Activated CD8-positive, alpha-beta memory T cell treated with anti-CD3 and anti-CD28 coated beads, Interleukin-2, amount 50 U/mL, for 48 hours (primary cell): ENCODE measurements around the gene DCUN1D3.

ENCODE experiments used
- DNase-seq: peaks from one replicate; pipeline ENCODE4 v3.0.0-alpha.2; 2020

DCUN1D3 gene

DNA sequence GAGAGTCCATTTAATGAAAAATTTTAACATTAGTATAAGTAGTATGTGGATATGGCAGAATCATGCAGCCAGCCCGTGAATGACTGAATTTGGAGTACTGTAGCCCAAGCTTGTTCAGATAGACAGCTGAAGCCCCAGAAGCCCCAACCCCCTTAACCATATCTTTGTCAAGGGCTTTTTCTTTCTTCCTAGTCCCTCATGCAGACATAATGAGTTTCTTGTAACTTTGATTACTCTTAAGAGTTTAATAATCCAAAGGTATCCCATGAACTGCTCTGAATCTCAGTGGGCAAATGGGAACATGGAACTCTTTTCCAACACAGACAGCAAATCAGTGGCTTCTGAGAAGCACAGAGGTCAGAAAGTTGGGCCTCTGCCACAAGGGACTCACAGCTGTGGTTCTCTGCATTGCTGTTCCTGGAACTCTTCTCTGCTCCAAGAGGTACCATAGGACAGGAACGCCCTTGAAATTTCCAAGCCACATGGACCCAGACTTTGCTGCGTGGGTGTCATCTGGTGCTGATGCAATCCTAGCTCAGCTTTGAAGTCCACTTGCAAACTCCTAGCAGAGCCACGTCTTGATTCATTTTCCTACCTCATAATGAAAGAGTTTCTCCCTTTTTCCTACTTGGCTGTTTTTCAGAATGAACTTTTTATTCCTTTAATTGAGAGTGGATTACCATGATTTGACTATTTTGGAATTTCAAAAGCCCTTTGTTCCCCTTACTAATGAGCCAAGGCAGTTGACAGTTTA is 18.5 kb upstream of the DCUN1D3 start:
- no peak for DNase-seq

DNA sequence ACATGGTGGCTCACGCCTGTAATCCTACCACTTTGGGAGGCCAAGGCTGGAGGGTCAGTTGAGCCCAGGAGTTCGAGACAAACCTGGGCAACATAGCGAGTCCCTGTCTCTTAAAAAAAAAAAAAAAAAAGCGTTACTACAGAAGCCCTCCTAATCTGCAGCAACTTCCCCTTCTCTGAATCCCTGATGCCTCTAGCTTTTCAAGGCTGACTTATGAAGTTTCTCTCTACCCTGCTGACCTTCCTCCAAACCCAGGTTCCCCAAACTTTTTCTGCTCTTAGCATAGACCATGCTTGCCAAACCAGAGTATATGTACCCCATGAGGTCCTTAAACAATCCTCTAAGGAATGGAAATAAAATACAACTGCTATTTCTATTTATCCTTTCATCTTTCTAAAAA is 16.8 kb upstream of the DCUN1D3 start:
- DNase-seq: no peak

- no peak for DNase-seq
Observed at GRCh38 chr16:20916289-20916688, 16.1 kb upstream of the DCUN1D3 start.

DNA sequence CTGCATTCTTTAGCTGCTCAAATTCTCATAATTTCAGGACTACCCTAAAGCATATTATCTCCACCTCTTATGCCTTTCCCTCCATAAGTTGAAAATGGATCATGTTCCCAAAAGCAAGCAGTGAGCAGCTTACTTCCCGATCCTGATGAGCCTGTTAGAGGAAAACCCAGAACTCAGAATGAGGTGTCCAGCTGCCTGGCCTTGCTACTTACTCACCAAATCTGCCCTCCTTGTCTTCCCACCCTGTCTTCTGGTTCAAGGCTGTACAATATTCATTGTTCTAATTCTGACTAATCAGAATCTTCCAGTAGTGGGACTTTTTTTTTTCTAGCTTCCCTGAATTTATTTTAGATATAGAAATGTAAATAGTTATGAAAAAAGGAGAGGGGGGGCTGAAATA is 11.2 kb upstream of the DCUN1D3 start:
- DNase-seq: no peak

DNA sequence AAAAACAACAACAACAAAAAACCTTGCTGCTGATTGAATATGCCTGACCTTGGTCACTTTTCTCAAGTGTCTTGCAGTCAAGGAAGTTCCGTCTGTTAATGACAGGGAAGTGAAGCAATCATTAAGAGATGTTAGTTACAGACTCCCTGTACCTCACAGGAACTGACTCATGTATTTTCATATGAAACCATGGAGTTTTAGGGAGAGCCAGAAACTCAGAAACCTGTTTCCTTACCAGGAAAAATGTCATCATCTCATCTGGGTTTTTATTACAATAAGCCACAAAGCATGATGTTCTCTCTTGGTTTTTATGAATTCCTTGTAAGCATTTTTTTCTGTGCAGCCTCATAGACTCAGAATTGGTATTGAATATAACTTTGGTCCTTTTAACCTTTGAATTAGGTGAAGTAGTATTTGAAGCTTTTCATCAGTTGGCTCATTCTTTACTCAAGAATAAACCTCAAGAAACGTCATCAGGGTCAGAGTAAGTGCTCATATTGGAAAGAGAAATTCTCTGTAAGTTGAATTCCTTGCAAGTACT is 10.7 kb upstream of the DCUN1D3 start:
- no peak for DNase-seq

- DNase-seq: no peak
Observed at GRCh38 chr16:20906341-20907255, 6.4 kb upstream of the DCUN1D3 start.

DNA sequence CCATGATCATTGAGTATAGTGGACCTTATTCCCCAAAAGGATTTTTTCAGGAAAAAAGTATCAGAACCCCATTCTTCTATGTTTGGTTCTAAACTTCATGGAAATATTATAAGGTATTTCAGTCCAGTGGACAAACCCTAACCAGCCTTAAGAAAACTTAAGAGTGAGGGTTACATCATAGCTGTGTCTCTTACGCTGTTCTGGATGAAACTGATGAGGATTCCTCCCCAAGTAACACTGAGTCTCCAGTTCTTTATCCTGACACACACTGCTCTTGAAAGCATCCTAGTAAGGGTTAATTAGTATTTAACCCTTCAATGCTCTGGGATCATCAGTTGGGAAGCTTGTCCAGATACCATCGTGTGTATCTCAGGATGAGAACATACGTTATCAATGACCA is 5.4 kb upstream of the DCUN1D3 start:
- DNase-seq: no peak

DNA sequence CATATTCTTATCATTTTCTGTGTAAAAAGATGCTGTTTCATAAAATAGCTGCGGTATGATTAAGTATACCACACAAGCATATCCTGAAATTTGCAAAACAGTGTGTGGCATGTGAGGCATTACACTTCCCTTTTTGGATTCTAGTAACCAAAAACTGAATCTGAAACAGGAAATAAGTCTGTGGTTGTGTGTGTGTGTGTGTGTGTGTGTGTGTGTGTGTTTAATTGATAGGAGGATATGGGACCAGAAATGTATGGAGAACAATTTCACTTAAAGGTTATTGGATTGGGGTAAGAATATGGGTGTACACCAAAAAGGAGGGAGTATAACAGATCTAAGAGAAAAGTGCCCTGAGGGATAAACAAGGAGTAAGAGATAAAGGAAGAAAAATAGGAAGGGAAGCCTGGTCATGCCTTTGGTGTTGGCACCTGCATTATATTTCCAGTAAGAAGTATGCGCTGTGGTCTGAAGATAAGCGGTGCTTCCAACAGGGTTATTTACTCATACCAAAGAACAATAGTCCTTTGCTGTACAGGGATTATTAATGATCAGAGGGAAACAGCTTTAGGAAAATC is 4.4 kb upstream of the DCUN1D3 start:
- no peak for DNase-seq

DNA sequence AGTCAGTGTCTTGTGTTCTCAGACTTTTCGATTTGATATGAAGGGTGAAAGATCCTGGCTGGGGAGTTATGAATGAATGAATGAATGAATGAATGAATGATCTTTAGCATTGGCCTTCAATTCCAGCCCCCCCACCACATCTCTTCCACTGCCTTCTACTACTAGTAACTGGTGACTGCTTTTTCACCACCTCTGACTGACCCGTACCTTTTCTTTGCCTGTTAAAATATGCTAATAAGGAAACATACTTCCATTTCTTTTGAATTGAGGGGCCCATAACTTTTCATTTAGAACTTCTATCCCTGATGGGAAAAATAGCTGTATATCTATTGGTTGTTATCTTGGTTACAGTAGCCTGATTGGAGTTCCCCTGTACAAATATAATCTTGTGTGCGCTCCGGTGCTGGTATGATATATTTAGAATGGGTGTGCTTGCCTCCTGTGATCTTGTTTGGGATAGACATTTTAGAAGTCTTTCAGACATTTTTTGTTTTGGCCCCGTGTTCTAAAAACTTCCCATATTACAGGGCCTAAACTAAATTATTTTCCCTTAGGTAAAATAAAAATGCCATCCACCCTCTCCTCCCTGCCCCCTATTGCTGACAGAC is 3.8 kb upstream of the DCUN1D3 start:
- DNase-seq: no peak

DNA sequence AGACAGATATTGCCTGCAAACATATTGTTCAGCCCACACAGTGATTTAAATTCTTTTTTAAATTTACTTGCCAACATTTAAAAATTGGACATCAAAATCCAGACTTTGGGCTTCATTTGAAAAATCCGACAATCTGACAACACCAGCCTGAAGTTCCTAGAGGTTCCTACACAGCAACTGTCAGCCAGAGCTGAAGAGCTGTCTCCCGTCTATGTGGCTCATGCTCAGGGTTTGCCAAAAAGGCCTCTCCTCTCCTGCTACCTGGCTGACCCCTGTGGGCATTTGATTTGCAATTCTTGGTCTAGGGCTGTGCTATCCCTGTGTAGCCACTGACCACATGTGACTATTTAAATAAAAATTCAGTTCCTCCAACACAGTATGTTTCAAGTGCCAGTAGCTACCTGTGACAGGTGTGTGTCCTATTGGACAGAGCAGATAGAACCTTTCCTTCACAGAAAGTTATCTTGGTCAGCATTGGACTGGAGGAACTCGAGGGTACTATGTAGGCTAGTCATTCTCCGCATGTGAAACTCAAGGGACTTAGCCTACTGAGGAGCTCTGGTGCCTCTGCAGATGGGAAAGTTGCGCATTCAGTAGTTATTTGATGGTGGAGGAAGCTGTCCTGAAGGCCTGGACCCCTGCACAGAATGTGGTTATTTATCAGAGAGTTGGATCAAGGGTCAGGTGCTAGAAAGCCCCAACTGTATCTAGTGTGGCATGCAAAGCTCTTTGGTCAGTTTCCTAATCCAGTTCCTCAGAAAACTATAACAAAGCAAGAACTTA is 3.1 kb upstream of the DCUN1D3 start:
- DNase-seq: no peak

GRCh38 chr16:20902426-20902825 is 2.3 kb upstream of the DCUN1D3 start:
- no peak for DNase-seq

DNA sequence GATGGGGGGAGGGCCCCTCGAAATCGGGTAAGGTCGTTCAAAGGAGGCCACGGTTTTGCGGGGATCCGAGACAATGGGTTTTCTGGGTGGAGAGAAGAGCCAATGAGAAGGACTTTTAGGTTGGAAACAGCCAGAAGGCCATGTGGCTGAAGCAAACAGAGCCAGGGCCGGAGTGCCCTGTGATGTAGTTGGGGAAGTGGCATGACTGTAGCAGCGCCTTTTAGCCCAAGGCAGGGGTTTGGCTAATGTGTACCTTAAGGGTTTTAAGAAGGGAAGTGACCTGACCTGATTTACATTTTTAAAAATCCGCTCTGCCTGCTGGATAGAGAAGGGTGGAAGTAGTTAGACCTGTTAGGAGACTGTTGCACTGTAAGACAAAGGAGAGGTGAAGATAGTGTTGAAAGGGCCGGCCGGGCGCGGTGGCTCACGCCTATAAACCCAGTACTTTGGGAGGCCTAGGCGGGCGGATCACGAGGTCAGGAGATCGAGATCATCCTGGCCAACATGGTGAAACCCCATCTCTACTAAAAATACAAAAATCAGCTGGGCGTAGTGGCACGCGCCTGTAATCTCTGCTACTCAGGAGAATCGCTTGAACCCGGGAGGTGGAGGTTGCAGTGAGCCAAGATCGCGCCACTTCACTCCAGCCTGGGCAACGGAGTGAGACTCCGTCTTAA is 1.4 kb upstream of the DCUN1D3 start:
- peak; percentile 62 for DNase-seq

DNA sequence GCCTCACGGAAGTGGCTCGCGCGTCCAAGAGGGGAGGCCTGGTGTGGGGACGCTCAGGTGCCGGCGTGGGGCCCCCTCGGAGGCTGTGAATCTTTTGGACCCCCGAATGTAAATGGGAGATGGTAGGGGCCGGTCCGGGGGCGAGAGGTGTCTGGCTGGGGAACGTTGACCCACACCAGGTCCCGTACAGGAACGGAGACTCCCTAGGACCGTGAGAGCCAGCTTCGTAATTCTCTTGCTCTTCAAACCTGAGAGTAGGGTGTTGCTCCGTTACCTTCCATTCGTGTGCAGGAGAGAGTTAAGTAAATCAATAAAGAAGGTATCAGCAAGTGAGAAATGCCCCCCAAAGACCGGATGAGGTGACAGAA is 894 bp upstream of the DCUN1D3 start:
- DNase-seq: no peak

- DNase-seq: peak; percentile 61
Observed at GRCh38 chr16:20899477-20900298, 470 bp downstream of the DCUN1D3 start.

GRCh38 chr16:20899071-20899470 is 1.1 kb downstream of the DCUN1D3 start:
- DNase-seq: no peak

GRCh38 chr16:20897922-20898321 is 2.2 kb downstream of the DCUN1D3 start:
- no peak for DNase-seq

- no peak for DNase-seq
Observed at GRCh38 chr16:20897253-20897897, 2.8 kb downstream of the DCUN1D3 start.

- no peak for DNase-seq
Observed at GRCh38 chr16:20894388-20894787, 5.8 kb downstream of the DCUN1D3 start.

- no peak for DNase-seq
Observed at GRCh38 chr16:20889625-20890275, 10.4 kb downstream of the DCUN1D3 start.

DNA sequence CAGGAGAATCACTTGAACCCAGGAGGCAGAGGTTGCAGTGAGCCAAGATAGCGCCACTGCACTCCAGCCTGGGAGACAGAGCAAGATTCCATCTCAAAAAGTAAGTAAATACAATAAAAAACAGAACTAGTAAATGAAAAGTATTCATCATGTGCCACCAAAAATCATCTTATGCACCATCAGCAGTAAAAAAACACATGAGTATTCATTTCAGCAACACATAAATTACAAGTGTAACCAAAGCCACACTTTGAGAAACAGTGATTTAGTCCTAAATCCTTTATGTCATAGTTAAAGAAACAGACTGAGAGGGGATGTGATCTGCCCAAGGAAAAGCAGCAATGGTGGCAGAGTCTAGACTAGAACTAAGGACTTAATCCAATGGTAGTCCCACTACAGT is 13.0 kb downstream of the DCUN1D3 start:
- DNase-seq: no peak
